HepG2 (cell line): ENCODE results near the gene MNAT1. TPM values are rescaled to one million over a fixed set of nuclear protein-coding genes. Genes with fewer than 3 reads are reported as not detected.

ENCODE experiments used
- ATAC-seq: fragments of 200-7000 bp; cut with Tn5 transposase; 3 replicates; pipeline ENCODE4 v1.9.1; 2020; ENCODE audit warnings: mild to moderate bottlenecking, moderate library complexity
- BruUV-seq: library from RNA; stranded (reverse); fragments of 400-500 nt; replicated peaks from 2 replicates; lab custom pipeline; 2021; lab: Mats Ljungman, UMichigan
- CTCF ChIA-PET: fragments of 300-600 bp; formaldehyde crosslinking; extraction: SDS; loops from one replicate; lab custom pipeline; 2021; ENCODE audit warnings: low total read pairs, inconsistent platforms, low intra/inter-chr PET ratio; lab: Yijun Ruan, JAX
- POLR2A ChIA-PET: fragments of 350-600 bp; sonication (Branson Sonifier 250); formaldehyde crosslinking; loops from one replicate; lab custom pipeline; 2020; ENCODE audit warnings: antibody characterized with exemption, inconsistent platforms; lab: Yijun Ruan, JAX
- DNase-seq: peaks from one replicate; pipeline ENCODE4 v3.0.0-alpha.2; 2015; ENCODE audit warnings: low spot score
- FAIRE-seq: peaks from 3 replicates; lab custom pipeline; 2011; peaks lifted over from hg19 to GRCh38; lab: Jason Lieb, UNC
- H2AFZ ChIP-seq: one replicate; pipeline ENCODE4 v1.6.1; 2011; ENCODE audit warnings: low read length, inconsistent platforms
- H3K27ac ChIP-seq: fragments of 300-600 bp; 3 replicates; pipeline ENCODE4 v1.8.0; 2011; ENCODE audit warnings: mixed run types, mild to moderate bottlenecking, mixed read lengths, low read length, inconsistent platforms; ENCODE audit not compliant: insufficient read depth; ENCODE audit errors: extremely low read length
- H3K27me3 ChIP-seq, 2 experiments: fragments of 200-600 bp in 1 of 2; 2 replicates in 1 of 2; 3 replicates in 1 of 2; pipeline versions ENCODE4 v1.6.0 to v1.8.0; 2011; ENCODE audit warnings: low read length in 2 of 2, mild to moderate bottlenecking in 2 of 2, moderate library complexity in 2 of 2, inconsistent platforms in 1 of 2; ENCODE audit not compliant: insufficient read depth in 2 of 2, control insufficient read depth in 1 of 2
- H3K36me3 ChIP-seq, 2 experiments: fragments of 200-600 bp in 1 of 2; replicated peaks in 1 of 2; 2 replicates in 1 of 2; 3 replicates in 1 of 2; pipeline versions ENCODE4 v1.5.1 to v1.8.0; 2011; ENCODE audit warnings: low read length in 2 of 2, inconsistent platforms in 1 of 2; ENCODE audit not compliant: insufficient read depth in 2 of 2, control insufficient read depth in 1 of 2
- H3K4me1 ChIP-seq: 2 replicates; pipeline ENCODE4 v1.5.1; 2012; ENCODE audit warnings: low read length, inconsistent platforms; ENCODE audit not compliant: insufficient read depth
- H3K4me2 ChIP-seq: 2 replicates; pipeline ENCODE4 v1.6.0; 2011; ENCODE audit warnings: low read depth, low read length, inconsistent platforms
- H3K4me3 ChIP-seq, 3 experiments: fragments of 200-600 bp in 1 of 3; sonication (generic), shearing (Covaris generic) in 1 of 3; replicated peaks in 1 of 3; 2 replicates each; pipeline ENCODE4 v1.5.1; 2011 to 2016; ENCODE audit warnings: low read length in 3 of 3, inconsistent platforms in 2 of 3, low read depth in 2 of 3, mild to moderate bottlenecking in 2 of 3, control low read depth in 1 of 3, mixed read lengths in 1 of 3; ENCODE audit not compliant: insufficient read depth in 1 of 3
- H3K79me2 ChIP-seq: one replicate; pipeline ENCODE4 v1.6.1; 2011; ENCODE audit warnings: low read length, inconsistent platforms; ENCODE audit not compliant: insufficient read depth
- H3K9ac ChIP-seq: 2 replicates; pipeline ENCODE4 v1.6.0; 2011; ENCODE audit warnings: mild to moderate bottlenecking, low read depth, low read length, inconsistent platforms; ENCODE audit not compliant: insufficient read depth
- H3K9me3 ChIP-seq: 2 replicates; pipeline ENCODE4 v1.5.1; 2012; ENCODE audit warnings: mild to moderate bottlenecking, low read length
- H4K20me1 ChIP-seq: 2 replicates; pipeline ENCODE4 v1.6.0; 2011; ENCODE audit warnings: inconsistent platforms, mild to moderate bottlenecking, low read length, moderate library complexity; ENCODE audit not compliant: insufficient read depth
- DMAP1 ChIP-seq: IDR thresholded peaks from 2 replicates; pipeline ENCODE4 v1.6.1; 2016
- HDAC6 ChIP-seq: fragments of 200-600 bp; sonication (generic); IDR thresholded peaks from 2 replicates; pipeline ENCODE4 v1.7.0; 2017; ENCODE audit warnings: mild to moderate bottlenecking, antibody characterized with exemption, low read length, low read depth
- HINFP ChIP-seq: sonication (generic); formaldehyde crosslinking; IDR thresholded peaks from 2 replicates; pipeline ENCODE4 v1.4.0; 2020; ENCODE audit warnings: low read depth, mild to moderate bottlenecking, missing genetic modification reagents
- NR2F1 ChIP-seq, 2 experiments: fragments of 450-650 bp in 1 of 2; formaldehyde crosslinking in 1 of 2; IDR thresholded peaks; 2 replicates each; pipeline versions ENCODE4 v1.5.0 to v1.6.1; 2016 to 2020; ENCODE audit warnings: mild to moderate bottlenecking in 1 of 2, missing compliant biosample characterization in 1 of 2, missing genetic modification reagents in 1 of 2, moderate library complexity in 1 of 2
- SALL1 ChIP-seq: sonication (generic); formaldehyde crosslinking; IDR thresholded peaks from 2 replicates; pipeline ENCODE4 v1.8.0; 2022; ENCODE audit warnings: mild to moderate bottlenecking, missing genetic modification reagents
- USF2 ChIP-seq, 2 experiments: sonication (generic) in 1 of 2; formaldehyde crosslinking in 1 of 2; IDR thresholded peaks; 2 replicates each; pipeline versions ENCODE4 v1.5.1 to v1.6.1; 2011 to 2020; ENCODE audit warnings: borderline replicate concordance in 1 of 2, low read depth in 1 of 2, low read length in 1 of 2, mild to moderate bottlenecking in 1 of 2, missing genetic modification reagents in 1 of 2, moderate library complexity in 1 of 2
- ZNF670 ChIP-seq: sonication (generic); formaldehyde crosslinking; IDR thresholded peaks from 2 replicates; pipeline ENCODE4 v1.8.0; 2022; ENCODE audit warnings: mild to moderate bottlenecking, missing genetic modification reagents, borderline replicate concordance
- WGBS: methylation state at CpG from one replicate; pipeline ENCODE4 v1.1.6; 2017; ENCODE audit warnings: low lambda C conversion rate; 5-methylcytosine and 5-hydroxymethylcytosine counted together
- in situ Hi-C: cut with HindIII; loops from 2 replicates; pipeline ENCODE4 v1.10.0; 2017; ENCODE audit warnings: low pct_unique_long_range_greater_than_20kb; ENCODE audit not compliant: extremely low pct_ligation_motif_present
- intact Hi-C: fragments of 100-400 bp; cut with micrococcal nuclease; formaldehyde crosslinking; loops from one replicate; pipeline ENCODE4 v1.10.0; 2022; ENCODE audit not compliant: unreplicated experiment
- polyA plus RNA-seq, 8 experiments: library from polyadenylated mRNA; depleted of rRNA in 3 of 8; stranded (reverse) in 7 of 8; unstranded in 1 of 8; fragments of >200 nt; fragmentation: Illumina TruSeq in 4 of 8; extraction: Trizol in 4 of 8; gene quantifications; 2 replicates each; pipeline versions ENCODE4 v1.2.1 to v1.2.3, GENCODE V29; 2011 to 2016; ENCODE audit warnings: low read depth in 4 of 8, missing spikeins in 1 of 8, mixed read lengths in 1 of 8; ENCODE audit not compliant: insufficient read depth in 1 of 8
- total RNA-seq, 5 experiments: library from RNA; depleted of rRNA; stranded (reverse); fragments of >200 nt; fragmentation: Illumina TruSeq; extraction: Trizol; gene quantifications; 2 replicates each; pipeline ENCODE4 v1.2.3, GENCODE V29; 2016; ENCODE audit warnings: low read depth in 1 of 5

MNAT1 gene
- total and polyA plus RNA-seq, 2 of the 13 experiments (the other 11 are each of a cell fraction or from before 2014, with no cell fraction given), result 49.2 to 94.8 TPM

GRCh38 chr14:60800409-60800808 is 65.8 kb downstream of the MNAT1 start (continued):
- TF ChIP-seq USF2 (IDR thresholded peaks at IDR 0.05; ENCODE audit: low read depth, low read length) (no peak), USF2 (CRISPR knock-in tag; IDR thresholded peaks at IDR 0.05; ENCODE audit: borderline replicate concordance) (no peak), HINFP (no peak), ZNF670 (CRISPR knock-in tag) (no peak), NR2F1 (CRISPR knock-in tag; IDR thresholded peaks at IDR 0.05) (no peak), DMAP1 (no peak), HDAC6 (no peak)

- Histone ChIP-seq H4K20me1 (no peaks in the 10 kb centered on the region), H3K27ac (no peak overlapping the region), H3K79me2 (no peaks in the 10 kb centered on the region), H2AFZ (no peak overlapping the region), H3K4me2 (no peak overlapping the region), H3K27me3 (no peaks in the 10 kb centered on the region), H3K9ac (no peak overlapping the region), H3K4me3 (no peak overlapping the region), H3K9me3 (no peaks in the 10 kb centered on the region), H3K4me1 (no peaks in the 10 kb centered on the region), H3K36me3 (peaks cover 2 to 8% of the 10 kb centered on the region in 2 experiments; a peak in 4 of 5 replicates)
- DNase-seq, result no peak
- ATAC-seq, result no peak
- TF ChIP-seq SALL1 (CRISPR knock-in tag), result no peak
- ChIA-PET CTCF (no interaction called here), POLR2A (no interaction called here)
- no TSS peak for BruUV-seq
- FAIRE-seq, result no peak
- in situ Hi-C loops (no loop called here), intact Hi-C loops (no loop called here)
- 88% methylated on average over 1 of the region's 1 CpG for WGBS
These were observed 69.3 kb downstream of the MNAT1 start for GRCh38 chr14:60803871-60804270.
